ENCODE results near the gene BMP7. TPM values are rescaled to one million over a fixed set of nuclear protein-coding genes. Genes with fewer than 3 reads are reported as not detected.

The BMP7 gene
- total and polyA plus RNA-seq, 8 donors: 0.67 to 22.4 (median 16.2) TPM

DNA sequence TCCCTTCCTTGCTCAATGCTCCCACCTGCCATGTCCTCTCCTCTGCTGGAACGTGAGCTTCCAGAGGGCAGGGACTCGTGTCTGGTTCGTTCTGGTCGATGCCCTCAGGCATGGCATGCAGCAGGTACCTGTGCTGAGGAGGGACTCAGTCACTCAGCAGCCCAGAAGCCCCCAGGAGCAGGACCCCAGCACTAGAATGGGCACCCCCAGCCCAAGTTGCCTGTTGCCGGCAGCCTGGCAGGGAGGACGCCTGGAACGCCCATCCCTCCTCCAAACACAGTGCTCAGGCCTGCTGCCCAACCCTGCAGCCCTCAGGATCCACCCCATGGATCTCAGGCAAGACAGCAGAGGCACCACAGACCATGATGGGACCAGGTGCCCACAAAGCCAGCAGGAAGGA is 40.6 kb downstream of the BMP7 start:
- intact Hi-C loops (cut with DNase I): no loop called here
- ATAC-seq (no peak), DNase-seq (no peak)
- Histone ChIP-seq H3K4me1 (no peaks in the 10 kb centered on the region), H3K4me3 (no peak overlapping the region), H3K36me3 (no peaks in the 10 kb centered on the region), H3K27me3 (peaks cover 0 to 17% of the 10 kb centered on the region in 2 donors), H3K27ac (no peak overlapping the region), H3K9me3 (no peaks in the 10 kb centered on the region)
- TF ChIP-seq, protein P1, sequence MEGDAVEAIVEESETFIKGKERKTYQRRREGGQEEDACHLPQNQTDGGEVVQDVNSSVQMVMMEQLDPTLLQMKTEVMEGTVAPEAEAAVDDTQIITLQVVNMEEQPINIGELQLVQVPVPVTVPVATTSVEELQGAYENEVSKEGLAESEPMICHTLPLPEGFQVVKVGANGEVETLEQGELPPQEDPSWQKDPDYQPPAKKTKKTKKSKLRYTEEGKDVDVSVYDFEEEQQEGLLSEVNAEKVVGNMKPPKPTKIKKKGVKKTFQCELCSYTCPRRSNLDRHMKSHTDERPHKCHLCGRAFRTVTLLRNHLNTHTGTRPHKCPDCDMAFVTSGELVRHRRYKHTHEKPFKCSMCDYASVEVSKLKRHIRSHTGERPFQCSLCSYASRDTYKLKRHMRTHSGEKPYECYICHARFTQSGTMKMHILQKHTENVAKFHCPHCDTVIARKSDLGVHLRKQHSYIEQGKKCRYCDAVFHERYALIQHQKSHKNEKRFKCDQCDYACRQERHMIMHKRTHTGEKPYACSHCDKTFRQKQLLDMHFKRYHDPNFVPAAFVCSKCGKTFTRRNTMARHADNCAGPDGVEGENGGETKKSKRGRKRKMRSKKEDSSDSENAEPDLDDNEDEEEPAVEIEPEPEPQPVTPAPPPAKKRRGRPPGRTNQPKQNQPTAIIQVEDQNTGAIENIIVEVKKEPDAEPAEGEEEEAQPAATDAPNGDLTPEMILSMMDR (IDR thresholded peaks at IDR 0.05): no peak

DNA sequence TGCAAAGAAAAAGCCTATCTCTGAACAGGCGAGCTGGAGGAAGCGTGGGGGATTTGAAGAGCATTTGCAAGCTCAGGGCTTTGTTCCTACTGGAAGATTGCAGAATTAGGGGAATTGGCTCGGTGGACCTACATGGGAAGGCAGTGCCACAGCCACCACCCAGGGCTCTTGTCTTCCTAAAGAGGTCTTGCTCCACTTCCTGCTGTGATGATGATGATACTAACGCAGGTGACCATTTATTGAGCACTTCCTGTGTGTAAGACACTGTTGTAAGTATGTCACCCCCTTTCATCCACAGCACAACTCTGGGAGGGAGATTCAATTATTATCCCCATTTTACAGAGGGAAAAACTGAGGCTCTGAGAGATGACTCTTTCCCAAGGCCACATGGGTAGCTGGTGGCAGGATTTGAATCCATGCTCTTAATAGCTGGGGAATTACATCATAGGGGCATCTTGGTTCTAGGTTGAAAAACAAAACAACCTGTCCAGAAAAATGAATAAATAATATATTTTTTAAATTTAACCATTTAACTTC is 41.2 kb downstream of the BMP7 start:
- peaks cover 0 to 13% of the 10 kb centered on the region in 2 donors for H3K27me3 ChIP-seq
- no peak overlapping the region for H3K27ac ChIP-seq
- no peaks in the 10 kb centered on the region for H3K4me1 ChIP-seq
- no peak for DNase-seq
- intact Hi-C loops (cut with DNase I): no loop called here
- H3K9me3 ChIP-seq: no peaks in the 10 kb centered on the region
- TF ChIP-seq, protein P1 (IDR thresholded peaks at IDR 0.05): no peak
- ATAC-seq: no peak
- H3K36me3 ChIP-seq: no peaks in the 10 kb centered on the region
- no peak overlapping the region for H3K4me3 ChIP-seq

DNA sequence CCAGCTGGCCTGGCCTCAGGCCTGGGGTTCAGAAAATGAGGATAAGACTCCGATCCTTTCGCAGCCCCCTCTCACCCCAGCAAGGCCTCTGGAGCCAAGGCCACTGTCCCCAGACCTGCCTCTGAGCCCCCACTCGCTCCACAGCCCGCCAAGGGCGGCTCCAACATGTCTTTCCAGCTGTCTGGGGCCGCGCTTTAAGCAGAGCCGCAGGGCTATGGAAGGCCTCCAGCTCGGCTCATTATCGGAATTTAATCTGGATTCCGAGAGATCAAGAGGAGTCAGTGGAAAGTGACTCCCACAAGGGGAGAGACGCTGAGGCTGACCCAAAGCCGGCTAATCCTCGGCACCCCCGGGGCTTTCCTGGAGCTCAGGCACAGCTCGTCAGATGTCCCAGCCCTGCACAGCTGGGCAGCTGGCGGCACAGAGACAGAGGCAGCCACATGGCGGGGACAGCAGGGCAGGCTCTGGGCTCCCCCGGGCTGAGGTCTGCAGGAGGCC is 41.8 kb downstream of the BMP7 start:
- ATAC-seq: peak; percentile 46
- TF ChIP-seq, protein P1 (IDR thresholded peaks at IDR 0.05): no peak

DNA sequence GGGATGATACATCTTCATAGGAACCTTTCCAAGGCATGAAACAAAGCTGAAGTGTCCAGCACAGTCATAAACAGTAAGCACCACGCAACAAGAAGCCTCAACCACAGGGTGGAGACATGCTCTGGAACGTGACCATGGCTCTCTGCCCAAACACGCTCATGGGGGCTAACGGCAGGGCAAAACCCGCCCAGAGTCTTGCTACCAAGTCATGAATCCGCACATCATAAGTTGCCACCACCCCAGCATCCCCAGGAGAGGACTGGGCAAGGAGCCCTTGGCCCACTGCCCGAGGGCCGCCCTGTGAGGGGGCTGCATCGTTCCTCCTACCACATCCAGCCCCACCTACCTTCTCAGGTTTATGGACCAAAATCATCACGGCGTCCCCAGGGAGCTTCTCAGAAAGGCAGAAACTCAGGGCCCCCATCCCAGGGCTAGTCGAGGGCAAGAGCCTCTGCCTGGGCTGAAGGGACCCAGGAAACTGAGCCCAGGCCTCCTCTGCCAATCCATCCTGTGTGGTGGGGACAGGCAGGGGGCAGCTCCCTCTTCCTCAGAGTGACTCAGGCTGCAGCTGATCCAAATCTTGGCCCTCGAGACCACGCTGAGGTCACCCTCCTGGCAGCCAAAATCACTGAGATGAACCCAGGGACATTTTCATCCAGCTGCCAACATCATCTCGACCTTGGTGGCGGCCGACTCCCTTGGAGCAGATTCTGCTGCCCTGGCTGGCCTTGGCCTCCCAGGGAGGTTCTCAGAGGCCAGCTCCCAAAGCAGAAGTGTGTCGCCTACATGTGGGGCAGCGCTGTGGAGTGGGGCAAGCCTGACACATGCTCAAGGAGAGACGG is 42.6 kb downstream of the BMP7 start:
- ATAC-seq: peak; percentile 51
- H3K9me3 ChIP-seq: no peaks in the 10 kb centered on the region
- no peaks in the 10 kb centered on the region for H3K36me3 ChIP-seq
- intact Hi-C loops (cut with DNase I): no loop called here
- no peaks in the 10 kb centered on the region for H3K4me1 ChIP-seq
- no peak overlapping the region for H3K27ac ChIP-seq
- H3K27me3 ChIP-seq: peaks cover 0 to 7% of the 10 kb centered on the region in 2 donors
- TF ChIP-seq, protein P1 (IDR thresholded peaks at IDR 0.05): no peak
- peak in 2 of 4 donors; percentile 50 to 78 for DNase-seq
- no peak overlapping the region for H3K4me3 ChIP-seq

More for the DNA sequence above, 41.8 kb downstream of the BMP7 start:
- Histone ChIP-seq H3K9me3 (no peaks in the 10 kb centered on the region), H3K36me3 (no peaks in the 10 kb centered on the region), H3K27ac (no peak overlapping the region), H3K4me1 (no peaks in the 10 kb centered on the region), H3K4me3 (no peak overlapping the region), H3K27me3 (peaks cover 0 to 7% of the 10 kb centered on the region in 2 donors)
- peak in 2 of 4 donors; percentile 55 to 70 for DNase-seq
- intact Hi-C loops (cut with DNase I): no loop called here

DNA sequence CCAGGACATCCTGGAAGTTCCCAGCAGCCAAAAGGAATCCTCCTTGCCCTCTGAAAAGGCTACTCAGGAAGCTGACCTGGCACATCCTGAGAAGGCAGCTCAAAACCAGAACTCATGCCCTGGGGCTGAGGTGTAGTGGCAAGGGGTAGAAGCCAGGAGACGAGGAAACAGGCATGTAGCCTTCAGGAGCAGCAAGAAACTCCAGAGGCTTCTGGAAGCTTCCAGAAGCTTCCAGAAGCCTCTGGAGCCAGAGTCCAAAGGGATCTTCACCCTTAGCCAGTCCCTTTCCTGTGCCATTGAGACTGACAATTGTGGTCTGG is 43.9 kb downstream of the BMP7 start:
- Histone ChIP-seq H3K4me3 (no peak overlapping the region), H3K4me1 (no peaks in the 10 kb centered on the region), H3K27ac (no peak overlapping the region), H3K9me3 (no peaks in the 10 kb centered on the region), H3K36me3 (no peaks in the 10 kb centered on the region), H3K27me3 (peaks cover 0 to 7% of the 10 kb centered on the region in 2 donors)
- intact Hi-C loops (cut with DNase I): no loop called here
- ATAC-seq (no peak), DNase-seq (no peak)
- TF ChIP-seq, protein P1 (IDR thresholded peaks at IDR 0.05): no peak

Data from left lung (tissue), 10 donors.